K562 (cell line): Measurements from ENCODE around the gene C6orf89.

Experiments
- KDM1A ChIP-seq, 2 experiments: fragments of 450-650 bp; IDR thresholded peaks; 2 replicates each; pipeline ENCODE4 v1.6.1; 2016; ENCODE audit warnings: mild to moderate bottlenecking in 2 of 2
- MEF2A ChIP-seq: IDR thresholded peaks from 2 replicates; pipeline ENCODE4 v1.6.1; 2011; ENCODE audit warnings: low read depth, mild to moderate bottlenecking, low read length, moderate library complexity; ENCODE audit not compliant: control insufficient read depth
- PML ChIP-seq: IDR thresholded peaks from 2 replicates; pipeline ENCODE4 v1.6.1; 2012; ENCODE audit warnings: low read length, inconsistent platforms
- TAF7 ChIP-seq: fragments of 450-650 bp; IDR thresholded peaks from 2 replicates; pipeline ENCODE4 v1.6.1; 2016; ENCODE audit warnings: missing genetic modification characterization, missing compliant biosample characterization
- ZNF274 ChIP-seq: IDR thresholded peaks from 2 replicates; pipeline ENCODE4 v1.6.1; 2011; ENCODE audit warnings: low read depth, mild to moderate bottlenecking, low read length, moderate library complexity, borderline replicate concordance
- TF ChIP-seq, protein P1 (sequence below), 2 experiments: fragments of 450-650 bp in 1 of 2; sonication (generic) in 1 of 2; formaldehyde crosslinking in 1 of 2; IDR thresholded peaks; 2 replicates each; pipeline versions ENCODE4 v1.7.1 to v1.9.0; 2016 to 2022; ENCODE audit warnings: inconsistent platforms in 1 of 2, mild to moderate bottlenecking in 1 of 2, missing genetic modification reagents in 1 of 2

DNA sequence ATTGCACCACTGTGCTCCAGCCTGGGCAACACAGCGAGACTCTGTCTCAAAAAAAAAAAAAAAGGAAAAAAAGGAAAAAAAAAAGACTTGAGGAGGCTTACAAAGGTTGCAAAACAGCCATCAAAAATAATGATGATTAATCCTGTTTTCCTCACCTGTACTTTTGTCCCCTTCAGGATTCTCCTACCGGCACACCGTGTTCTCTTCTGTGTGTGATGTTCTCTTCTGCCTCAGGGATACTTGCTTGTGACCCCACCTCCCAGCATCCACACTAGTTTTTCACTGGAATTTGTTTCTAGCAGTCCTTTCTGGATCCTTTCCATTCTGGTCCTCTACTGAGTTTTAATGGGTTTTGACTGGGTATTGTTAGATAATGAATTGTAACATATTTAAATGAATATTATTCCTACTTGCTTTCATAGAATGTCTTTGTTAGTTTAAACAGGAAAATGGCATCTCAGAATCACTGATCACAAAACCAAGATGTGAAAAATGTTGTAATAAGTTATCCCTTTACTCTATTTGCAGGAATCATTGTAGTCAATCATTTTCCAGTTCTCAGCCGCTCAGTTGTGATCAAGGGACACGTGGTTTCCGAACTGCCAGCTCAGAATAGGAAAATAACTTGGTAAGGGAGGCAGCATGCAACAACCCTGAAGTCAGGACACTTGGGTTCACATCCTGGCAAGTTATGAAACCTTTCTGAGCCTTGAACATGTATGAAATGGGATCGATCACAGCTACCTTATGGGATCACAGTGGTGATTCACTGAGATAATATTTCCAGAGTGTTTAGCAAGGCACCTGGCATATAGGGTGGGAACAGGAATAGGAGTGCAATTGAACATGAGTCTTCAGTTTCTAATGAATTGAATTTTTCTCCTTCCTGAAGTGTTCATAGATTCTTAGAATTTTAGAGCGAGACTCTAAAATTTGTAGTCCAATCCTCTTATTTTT, 8.5 kb downstream of the C6orf89 start:
- TF ChIP-seq KDM1A (IDR thresholded peaks at IDR 0.05) (no peak), ZNF274 (no peak), TAF7 (tag) (no peak), MEF2A (no peak), PML (no peak)
- TF ChIP-seq, protein P1, sequence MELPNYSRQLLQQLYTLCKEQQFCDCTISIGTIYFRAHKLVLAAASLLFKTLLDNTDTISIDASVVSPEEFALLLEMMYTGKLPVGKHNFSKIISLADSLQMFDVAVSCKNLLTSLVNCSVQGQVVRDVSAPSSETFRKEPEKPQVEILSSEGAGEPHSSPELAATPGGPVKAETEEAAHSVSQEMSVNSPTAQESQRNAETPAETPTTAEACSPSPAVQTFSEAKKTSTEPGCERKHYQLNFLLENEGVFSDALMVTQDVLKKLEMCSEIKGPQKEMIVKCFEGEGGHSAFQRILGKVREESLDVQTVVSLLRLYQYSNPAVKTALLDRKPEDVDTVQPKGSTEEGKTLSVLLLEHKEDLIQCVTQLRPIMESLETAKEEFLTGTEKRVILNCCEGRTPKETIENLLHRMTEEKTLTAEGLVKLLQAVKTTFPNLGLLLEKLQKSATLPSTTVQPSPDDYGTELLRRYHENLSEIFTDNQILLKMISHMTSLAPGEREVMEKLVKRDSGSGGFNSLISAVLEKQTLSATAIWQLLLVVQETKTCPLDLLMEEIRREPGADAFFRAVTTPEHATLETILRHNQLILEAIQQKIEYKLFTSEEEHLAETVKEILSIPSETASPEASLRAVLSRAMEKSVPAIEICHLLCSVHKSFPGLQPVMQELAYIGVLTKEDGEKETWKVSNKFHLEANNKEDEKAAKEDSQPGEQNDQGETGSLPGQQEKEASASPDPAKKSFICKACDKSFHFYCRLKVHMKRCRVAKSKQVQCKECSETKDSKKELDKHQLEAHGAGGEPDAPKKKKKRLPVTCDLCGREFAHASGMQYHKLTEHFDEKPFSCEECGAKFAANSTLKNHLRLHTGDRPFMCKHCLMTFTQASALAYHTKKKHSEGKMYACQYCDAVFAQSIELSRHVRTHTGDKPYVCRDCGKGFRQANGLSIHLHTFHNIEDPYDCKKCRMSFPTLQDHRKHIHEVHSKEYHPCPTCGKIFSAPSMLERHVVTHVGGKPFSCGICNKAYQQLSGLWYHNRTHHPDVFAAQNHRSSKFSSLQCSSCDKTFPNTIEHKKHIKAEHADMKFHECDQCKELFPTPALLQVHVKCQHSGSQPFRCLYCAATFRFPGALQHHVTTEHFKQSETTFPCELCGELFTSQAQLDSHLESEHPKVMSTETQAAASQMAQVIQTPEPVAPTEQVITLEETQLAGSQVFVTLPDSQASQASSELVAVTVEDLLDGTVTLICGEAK (IDR thresholded peaks at IDR 0.05) = no peak
- TF ChIP-seq, protein P1 (CRISPR knock-in tag; IDR thresholded peaks at IDR 0.05) = no peak
